Adrenal gland (tissue), 5 donors: ENCODE results near the gene ZNF469.

ENCODE experiments used
- CTCF ChIP-seq, 6 experiments: fragments of 450-650 bp in 4 of 6; fragments of 200-600 bp in 2 of 6; sonication (generic) in 1 of 6; IDR thresholded peaks; 1 replicate in 5 of 6; 2 replicates in 1 of 6; pipeline versions ENCODE4 v1.5.1 to v1.8.0; 2016 to 2021; ENCODE audit warnings: antibody characterized with exemption in 6 of 6, mild to moderate bottlenecking in 2 of 6, moderate library complexity in 1 of 6
- POLR2A ChIP-seq, 2 donors: fragments of 450-650 bp; IDR thresholded peaks; one replicate each; pipeline ENCODE4 v1.6.1; 2017; ENCODE audit warnings: antibody characterized with exemption in 2 of 2, mild to moderate bottlenecking in 2 of 2, moderate library complexity in 1 of 2
- donor health status: DM: no; HTN: no; CAD: no.

DNA sequence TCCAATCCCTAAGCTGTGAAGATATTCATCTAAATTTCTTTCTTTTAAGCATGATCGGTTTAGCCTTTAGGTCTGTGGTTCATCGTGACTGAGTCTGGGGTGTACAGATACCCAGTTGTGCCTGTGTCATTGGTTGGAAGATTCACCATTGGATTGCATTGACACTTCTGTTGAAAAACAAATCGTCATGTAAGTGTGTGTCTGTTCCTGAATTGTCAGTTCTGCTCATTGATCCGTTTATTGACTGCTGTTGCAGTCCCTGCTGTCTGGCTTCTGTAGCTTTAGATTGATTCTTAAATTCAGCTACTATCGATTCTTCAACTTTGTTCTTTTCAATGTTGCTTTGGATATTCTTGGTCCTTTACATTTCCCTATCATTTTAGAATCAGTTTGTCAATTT, 21.0 kb upstream of the ZNF469 start:
- TF ChIP-seq CTCF (IDR thresholded peaks at IDR 0.05): no peak
- no peak for TF ChIP-seq POLR2A (IDR thresholded peaks at IDR 0.05)
